ENCODE data around the gene SLC19A3.
"Not testable (repeated sequence)": the region's sequence is repeated elsewhere in the genome, so short reads cannot be mapped to it uniquely, and the experiment has no call there.

The SLC19A3 gene

GRCh38 chr2:227703961-227704360 lies 13.9 kb downstream of the SLC19A3 start:
- DNase-seq (ENCODE audit: low spot score): peak; percentile 51
- no peak for FAIRE-seq

GRCh38 chr2:227703280-227703732 lies 14.5 kb downstream of the SLC19A3 start:
- peak; percentile 36 for DNase-seq (ENCODE audit: low spot score)
- FAIRE-seq: no peak

GRCh38 chr2:227701556-227701955 lies 16.3 kb downstream of the SLC19A3 start:
- FAIRE-seq: no peak

GRCh38 chr2:227696990-227697679 lies 20.7 kb downstream of the SLC19A3 start:
- FAIRE-seq (no peak), DNase-seq (ENCODE audit: low spot score) (no peak)

More at GRCh38 chr2:227701556-227701955, 16.3 kb downstream of the SLC19A3 start:
- DNase-seq (ENCODE audit: low spot score): no peak

GRCh38 chr2:227687189-227687588 lies 30.6 kb downstream of the SLC19A3 start:
- no peak for FAIRE-seq

GRCh38 chr2:227684258-227684657 lies 33.6 kb downstream of the SLC19A3 start:
- DNase-seq (ENCODE audit: low spot score) (no peak), FAIRE-seq (no peak)

More at GRCh38 chr2:227687189-227687588, 30.6 kb downstream of the SLC19A3 start:
- no peak for DNase-seq (ENCODE audit: low spot score)

GRCh38 chr2:227677928-227678327 lies 39.9 kb downstream of the SLC19A3 start:
- DNase-seq (ENCODE audit: low spot score): no peak
- no peak for FAIRE-seq

- no peak for FAIRE-seq
- no peak for DNase-seq (ENCODE audit: low spot score)
Measured at GRCh38 chr2:227674485-227674884, 43.3 kb downstream of the SLC19A3 start.

- not testable (repeated sequence) for DNase-seq (ENCODE audit: low spot score); FAIRE-seq
Measured at GRCh38 chr2:227673620-227674019, 44.2 kb downstream of the SLC19A3 start.

- FAIRE-seq (no peak), DNase-seq (ENCODE audit: low spot score) (no peak)
Measured at GRCh38 chr2:227671170-227671905, 46.5 kb downstream of the SLC19A3 start.

- FAIRE-seq; DNase-seq (ENCODE audit: low spot score): not testable (repeated sequence)
Measured at GRCh38 chr2:227666631-227667170, 51.1 kb downstream of the SLC19A3 start, which contains the start of gene SCYGR5. Gene SCYGR5, plus strand, starts transcription at chr2:227666804. Its CDS starts 0 bp downstream, at chr2:227666804.

- no peak for FAIRE-seq
- no peak for DNase-seq (ENCODE audit: low spot score)
Measured at GRCh38 chr2:227665189-227665940, 52.5 kb downstream of the SLC19A3 start.

GRCh38 chr2:227661827-227662226 lies 56.0 kb downstream of the SLC19A3 start:
- no peak for DNase-seq (ENCODE audit: low spot score)
- no peak for FAIRE-seq

- peak; percentile 44 for FAIRE-seq
- no peak for DNase-seq (ENCODE audit: low spot score)
Measured at GRCh38 chr2:227661025-227661649, 56.7 kb downstream of the SLC19A3 start.

GRCh38 chr2:227657199-227657845 lies 60.5 kb downstream of the SLC19A3 start:
- no peak for FAIRE-seq

GRCh38 chr2:227655454-227655853 lies 62.4 kb downstream of the SLC19A3 start:
- DNase-seq (ENCODE audit: low spot score) (peak; percentile 83), FAIRE-seq (no peak)

More at GRCh38 chr2:227657199-227657845, 60.5 kb downstream of the SLC19A3 start:
- no peak for DNase-seq (ENCODE audit: low spot score)

GRCh38 chr2:227654426-227654825 lies 63.4 kb downstream of the SLC19A3 start:
- FAIRE-seq: no peak

GRCh38 chr2:227653419-227653818 lies 64.4 kb downstream of the SLC19A3 start:
- DNase-seq (ENCODE audit: low spot score) (no peak), FAIRE-seq (no peak)

More at GRCh38 chr2:227654426-227654825, 63.4 kb downstream of the SLC19A3 start:
- no peak for DNase-seq (ENCODE audit: low spot score)

- FAIRE-seq (no peak), DNase-seq (ENCODE audit: low spot score) (no peak)
Measured at GRCh38 chr2:227643990-227644551, 73.8 kb downstream of the SLC19A3 start.

GRCh38 chr2:227642656-227643055 lies 75.2 kb downstream of the SLC19A3 start:
- FAIRE-seq (no peak), DNase-seq (ENCODE audit: low spot score) (no peak)

All from urothelium cell line (cell line).